HCT116 (cell line): ENCODE results near the gene ZBTB8B. TPM values are rescaled to one million over a fixed set of nuclear protein-coding genes. Genes with fewer than 3 reads are reported as not detected.

Experiments
- ATAC-seq: fragments of 200-7000 bp; cut with Tn5 transposase; 2 replicates; pipeline ENCODE4 v1.9.1; 2020; ENCODE audit warnings: mild to moderate bottlenecking, moderate library complexity
- BruUV-seq: library from RNA; stranded (reverse); fragments of 400-500 nt; replicated peaks from 2 replicates; lab custom pipeline; 2021; lab: Mats Ljungman, UMichigan
- CTCF ChIA-PET: fragments of 300-600 bp; sonication (Branson Sonifier 250); formaldehyde crosslinking; loops from one replicate; lab custom pipeline; 2021; ENCODE audit warnings: antibody characterized with exemption; lab: Charles Lee
- POLR2A ChIA-PET: fragments of 300-600, 350-600 bp; sonication (Branson Sonifier 250); formaldehyde crosslinking; loops from one replicate; lab custom pipeline; 2021; ENCODE audit warnings: antibody characterized with exemption; lab: Charles Lee
- RAD21 ChIA-PET, 2 experiments: fragments of 300-600 bp; sonication (Branson Sonifier 250); formaldehyde crosslinking; loops; one replicate each; lab custom pipeline; 2023; ENCODE audit warnings: low total read pairs in 2 of 2; ENCODE audit not compliant: uncharacterized antibody in 2 of 2, unreplicated experiment in 2 of 2, low non-redundant PET in 1 of 2; lab: Charles Lee
- DNase-seq: peaks from one replicate; pipeline ENCODE4 v3.0.0-alpha.2; 2010; ENCODE audit warnings: low read depth, low spot score
- H2AFZ ChIP-seq: fragments of 200-600 bp; shearing (Covaris generic), sonication (generic); 2 replicates; pipeline ENCODE4 v1.6.1; 2017; ENCODE audit warnings: low read depth, mixed run types, mixed read lengths, antibody characterized with exemption, low read length; ENCODE audit not compliant: poor library complexity, severe bottlenecking
- H3K27ac ChIP-seq: 2 replicates; pipeline ENCODE4 v1.5.1; 2012; ENCODE audit warnings: low read depth, low read length
- H3K27me3 ChIP-seq: fragments of 200-600 bp; sonication (generic); 2 replicates; pipeline ENCODE4 v1.6.1; 2016; ENCODE audit warnings: mixed run types, low read length, mixed read lengths; ENCODE audit not compliant: insufficient read depth
- H3K36me3 ChIP-seq, 2 experiments: fragments of 200-500 bp in 1 of 2; fragments of 200-600 bp in 1 of 2; sonication (Bioruptor generic) in 1 of 2; sonication (generic) in 1 of 2; 2 replicates each; pipeline versions ENCODE4 v1.5.1 to v1.6.1; 2014 to 2016; ENCODE audit warnings: low read length in 2 of 2, inconsistent platforms in 1 of 2, mixed read lengths in 1 of 2, mixed run types in 1 of 2; ENCODE audit not compliant: insufficient read depth in 2 of 2, control insufficient read depth in 1 of 2
- H3K4me1 ChIP-seq, 2 experiments: fragments of 200-600 bp in 1 of 2; sonication (generic) in 1 of 2; 2 replicates each; pipeline versions ENCODE4 v1.5.1 to v1.6.1; 2012 to 2017; ENCODE audit warnings: low read length in 2 of 2, inconsistent platforms in 1 of 2, mild to moderate bottlenecking in 1 of 2, mixed read lengths in 1 of 2, mixed run types in 1 of 2, moderate library complexity in 1 of 2; ENCODE audit not compliant: insufficient read depth in 2 of 2, control insufficient read depth in 1 of 2
- H3K4me2 ChIP-seq: fragments of 200-600 bp; sonication (generic); 2 replicates; pipeline ENCODE4 v1.6.1; 2017; ENCODE audit warnings: mixed run types, low read length, mixed read lengths
- H3K4me3 ChIP-seq, 2 experiments: fragments of 200-600 bp in 1 of 2; sonication (generic) in 1 of 2; replicated peaks in 1 of 2; 2 replicates each; pipeline ENCODE4 v1.5.1; 2011 to 2016; ENCODE audit warnings: low read length in 2 of 2, control low read depth in 1 of 2, low read depth in 1 of 2, mild to moderate bottlenecking in 1 of 2, mixed read lengths in 1 of 2, mixed run types in 1 of 2
- H3K79me2 ChIP-seq: fragments of 200-600 bp; sonication (generic); 2 replicates; pipeline ENCODE4 v1.6.1; 2017; ENCODE audit warnings: mild to moderate bottlenecking, mixed run types, low read length, moderate library complexity, mixed read lengths; ENCODE audit not compliant: insufficient read depth
- H3K9ac ChIP-seq: fragments of 200-600 bp; sonication (generic); 2 replicates; pipeline ENCODE4 v1.6.1; 2016; ENCODE audit warnings: low read length, mixed read lengths
- H3K9me2 ChIP-seq: fragments of 200-600 bp; sonication (generic), shearing (Covaris generic); 2 replicates; pipeline ENCODE4 v1.6.1; 2017; ENCODE audit warnings: mixed run types, mild to moderate bottlenecking, moderate library complexity; ENCODE audit not compliant: insufficient read depth
- H3K9me3 ChIP-seq, 2 experiments: fragments of 200-500 bp in 1 of 2; fragments of 200-600 bp in 1 of 2; sonication (Bioruptor generic) in 1 of 2; sonication (generic) in 1 of 2; 2 replicates each; pipeline ENCODE4 v1.6.1; 2014 to 2017; ENCODE audit warnings: low read length in 2 of 2, mixed read lengths in 2 of 2, inconsistent platforms in 1 of 2, low read depth in 1 of 2, mild to moderate bottlenecking in 1 of 2, mixed run types in 1 of 2, moderate library complexity in 1 of 2; ENCODE audit not compliant: control insufficient read depth in 1 of 2, insufficient read depth in 1 of 2
- H4K20me1 ChIP-seq: fragments of 200-600 bp; sonication (generic), shearing (Covaris generic); 2 replicates; pipeline ENCODE4 v1.6.1; 2017; ENCODE audit warnings: mixed run types, mild to moderate bottlenecking, moderate library complexity; ENCODE audit not compliant: insufficient read depth
- CBX3 ChIP-seq: IDR thresholded peaks from 2 replicates; pipeline ENCODE4 v1.6.1; 2012; ENCODE audit warnings: low read depth
- CTCF ChIP-seq, 3 experiments: fragments of 200-600 bp in 1 of 3; sonication (generic) in 1 of 3; IDR thresholded peaks in 2 of 3; conservative IDR thresholded peaks in 1 of 3; 2 replicates each; pipeline ENCODE4 v1.5.1; 2012 to 2017; ENCODE audit warnings: low read depth in 2 of 3, low read length in 2 of 3, antibody characterized with exemption in 1 of 3, borderline replicate concordance in 1 of 3, control low read depth in 1 of 3, mild to moderate bottlenecking in 1 of 3, mixed read lengths in 1 of 3, mixed run types in 1 of 3, moderate library complexity in 1 of 3; ENCODE audit not compliant: insufficient read depth in 1 of 3
- EGR1 ChIP-seq: IDR thresholded peaks from 2 replicates; pipeline ENCODE4 v1.6.1; 2012; ENCODE audit warnings: low read depth
- ELF1 ChIP-seq: IDR thresholded peaks from 2 replicates; pipeline ENCODE4 v1.6.1; 2012; ENCODE audit warnings: low read depth, borderline replicate concordance
- FOSL1 ChIP-seq: IDR thresholded peaks from 2 replicates; pipeline ENCODE4 v1.6.1; 2012; ENCODE audit warnings: low read depth
- JUND ChIP-seq: IDR thresholded peaks from 2 replicates; pipeline ENCODE4 v1.6.1; 2012
- MAX ChIP-seq: IDR thresholded peaks from 2 replicates; pipeline ENCODE4 v1.6.1; 2012
- RAD21 ChIP-seq: IDR thresholded peaks from 2 replicates; pipeline ENCODE4 v1.6.1; 2012; ENCODE audit warnings: low read depth, mild to moderate bottlenecking
- REST ChIP-seq: IDR thresholded peaks from 2 replicates; pipeline ENCODE4 v1.6.1; 2012; ENCODE audit warnings: low read depth
- SRF ChIP-seq: IDR thresholded peaks from 2 replicates; pipeline ENCODE4 v1.6.1; 2012; ENCODE audit warnings: low read depth
- YY1 ChIP-seq: IDR thresholded peaks from 2 replicates; pipeline ENCODE4 v1.6.1; 2011; ENCODE audit warnings: low read length, low read depth, moderate library complexity, mild to moderate bottlenecking; ENCODE audit not compliant: insufficient replicate concordance; ENCODE audit errors: extremely low read depth
- ZBTB33 ChIP-seq: IDR thresholded peaks from 2 replicates; pipeline ENCODE4 v1.6.1; 2011; ENCODE audit warnings: mild to moderate bottlenecking, low read length, moderate library complexity; ENCODE audit not compliant: insufficient replicate concordance; ENCODE audit errors: extremely low read depth
- ZFX ChIP-seq: fragments of 450-650 bp; IDR thresholded peaks from 2 replicates; pipeline ENCODE4 v1.6.1; 2017
- intact Hi-C: fragments of 100-400 bp; cut with micrococcal nuclease; formaldehyde crosslinking; loops from 2 replicates; pipeline ENCODE4 v1.10.0; 2022
- total RNA-seq: library from RNA; stranded (reverse); gene quantifications from one replicate; pipeline ENCODE4 v1.2.1, GENCODE V29; 2021; ENCODE audit not compliant: unreplicated experiment

ZBTB8B gene
- total RNA-seq, 1 experiment from 2014 or later, result 0.25 TPM

GRCh38 chr1:32427264-32427963 is 37.5 kb upstream of the ZBTB8B start:
- ATAC-seq, result no peak
- H2AFZ ChIP-seq, result no peak overlapping the region
- intact Hi-C loops, result no loop called here

More at GRCh38 chr1:32427264-32427963, 37.5 kb upstream of the ZBTB8B start:
- Histone ChIP-seq H3K9ac (no peak overlapping the region), H3K36me3 (no peaks in the 10 kb centered on the region)
- POLR2A ChIA-PET, result no interaction called here
- no peak for DNase-seq
- TF ChIP-seq FOSL1 (no peak), YY1 (no peak), RAD21 (no peak), EGR1 (no peak), MAX (no peak), ZFX (no peak), CBX3 (no peak), REST (no peak), CTCF (IDR thresholded peaks at IDR 0.05 in 2 of 3, conservative IDR thresholded peaks at IDR 0.05 in 1 of 3; ENCODE audit: borderline replicate concordance in 1 of 3, insufficient read depth in 1 of 3, low read depth in 2 of 3, low read length in 2 of 3) (no peak), JUND (no peak), ELF1 (no peak), SRF (no peak), ZBTB33 (no peak)
- TF ChIP-seq, all 23 proteins: peak for 0
- Histone ChIP-seq H3K9me2 (no peaks in the 10 kb centered on the region), H3K27ac (no peak overlapping the region), H3K4me3 (no peak overlapping the region), H3K4me1 (no peaks in the 10 kb centered on the region), H3K4me2 (no peak overlapping the region), H4K20me1 (no peaks in the 10 kb centered on the region), H3K9me3 (no peaks in the 10 kb centered on the region), H3K27me3 (no peaks in the 10 kb centered on the region; the same call in 1 of the 2 replicates), H3K79me2 (no peaks in the 10 kb centered on the region)
- ChIA-PET CTCF (no interaction called here), RAD21 (no interaction called here)
- no TSS peak for BruUV-seq
